Dermis blood vessel endothelial cell (primary cell): ENCODE results near the gene ENKD1. TPM values are rescaled to one million over a fixed set of nuclear protein-coding genes. Genes with fewer than 3 reads are reported as not detected.

Experiments
- DNase-seq: peaks from one replicate; pipeline ENCODE4 v3.0.0; 2010
- total RNA-seq: library from RNA; depleted of rRNA; stranded (reverse); fragments of >200 nt; gene quantifications from 2 replicates; pipeline ENCODE4 v1.2.3, GENCODE V29; 2014

ENKD1 gene
- total RNA-seq, 1 donor from 2014 or later: 20.1 TPM

GRCh38 chr16:67648764-67649407, 17.7 kb downstream of the ENKD1 start:
- no peak for DNase-seq

- no peak for DNase-seq
Observed at GRCh38 chr16:67648088-67648763, 18.3 kb downstream of the ENKD1 start.

GRCh38 chr16:67647681-67648080, 18.9 kb downstream of the ENKD1 start:
- no peak for DNase-seq

- no peak for DNase-seq
Observed at GRCh38 chr16:67647111-67647651, 19.4 kb downstream of the ENKD1 start.

- no peak for DNase-seq
Observed at GRCh38 chr16:67645397-67646121, 21.0 kb downstream of the ENKD1 start.

- DNase-seq: no peak
Observed at GRCh38 chr16:67644038-67644437, 22.5 kb downstream of the ENKD1 start.

GRCh38 chr16:67641779-67642708, 24.5 kb downstream of the ENKD1 start:
- DNase-seq: peak; percentile 36

GRCh38 chr16:67637625-67638024, 28.9 kb downstream of the ENKD1 start:
- DNase-seq: no peak

- DNase-seq: no peak
Observed at GRCh38 chr16:67636713-67637112, 29.8 kb downstream of the ENKD1 start.

GRCh38 chr16:67632415-67633172, 34.0 kb downstream of the ENKD1 start:
- DNase-seq: no peak

GRCh38 chr16:67628216-67628615, 38.3 kb downstream of the ENKD1 start:
- no peak for DNase-seq

- DNase-seq: no peak
Observed at GRCh38 chr16:67613808-67614207, 52.7 kb downstream of the ENKD1 start.

Other genes with a start within 250 kb of the ENKD1 start
- gene HSD11B2, start 235.6 kb downstream of the ENKD1 start, total RNA-seq: 0.23 TPM in 1 of 2 replicates, not detected in the other
- 134 and 155 TPM in 2 replicates for gene ATP6V0D1, start 185.6 kb downstream of the ENKD1 start, total RNA-seq
- not detected in 2 replicates for gene AGRP, start 183.2 kb downstream of the ENKD1 start, total RNA-seq
- gene RIPOR1, start 137.9 kb downstream of the ENKD1 start, total RNA-seq: 74.9 and 149 TPM in 2 replicates
- gene CTCF, start 104.2 kb downstream of the ENKD1 start, total RNA-seq: 30.3 and 36.3 TPM in 2 replicates
- 0.56 and 0.85 TPM in 2 replicates for gene CARMIL2, start 21.6 kb downstream of the ENKD1 start, total RNA-seq
- gene ACD, start 6.5 kb downstream of the ENKD1 start, total RNA-seq: 14.5 and 17.8 TPM in 2 replicates
- gene PARD6A, start 5.8 kb downstream of the ENKD1 start, total RNA-seq: 6.3 and 7.0 TPM in 2 replicates
- gene C16orf86, start 64 bp upstream of the ENKD1 start, total RNA-seq: 3.7 and 3.9 TPM in 2 replicates
- 69.8 and 88.1 TPM in 2 replicates for gene GFOD2, start 52.6 kb upstream of the ENKD1 start, total RNA-seq
- gene RANBP10, start 139.8 kb upstream of the ENKD1 start, total RNA-seq: 8.2 and 13.5 TPM in 2 replicates
- 0.47 and 0.85 TPM in 2 replicates for gene TSNAXIP1, start 140.1 kb upstream of the ENKD1 start, total RNA-seq
- 62.3 and 64.0 TPM in 2 replicates for gene THAP11, start 175.6 kb upstream of the ENKD1 start, total RNA-seq
- gene NUTF2, start 180.2 kb upstream of the ENKD1 start, total RNA-seq: 176 and 260 TPM in 2 replicates
- 21.7 and 30.0 TPM in 2 replicates for gene CENPT, start 180.9 kb upstream of the ENKD1 start, total RNA-seq
- gene EDC4, start 206.3 kb upstream of the ENKD1 start, total RNA-seq: 58.2 and 85.1 TPM in 2 replicates
- 0.14 and 0.51 TPM in 2 replicates for gene NRN1L, start 218.1 kb upstream of the ENKD1 start, total RNA-seq
- 24.7 and 30.8 TPM in 2 replicates for gene PSKH1, start 226.5 kb upstream of the ENKD1 start, total RNA-seq